ENCODE data around the gene CDKL1. TPM values are rescaled to one million over a fixed set of nuclear protein-coding genes. Genes with fewer than 3 reads are reported as not detected.
A peak's percentile ranks its signal among the peaks of the same experiment; 100 is the strongest.

Gene CDKL1
- total RNA-seq, 1 experiment from 2014 or later = 3.6 TPM

DNA sequence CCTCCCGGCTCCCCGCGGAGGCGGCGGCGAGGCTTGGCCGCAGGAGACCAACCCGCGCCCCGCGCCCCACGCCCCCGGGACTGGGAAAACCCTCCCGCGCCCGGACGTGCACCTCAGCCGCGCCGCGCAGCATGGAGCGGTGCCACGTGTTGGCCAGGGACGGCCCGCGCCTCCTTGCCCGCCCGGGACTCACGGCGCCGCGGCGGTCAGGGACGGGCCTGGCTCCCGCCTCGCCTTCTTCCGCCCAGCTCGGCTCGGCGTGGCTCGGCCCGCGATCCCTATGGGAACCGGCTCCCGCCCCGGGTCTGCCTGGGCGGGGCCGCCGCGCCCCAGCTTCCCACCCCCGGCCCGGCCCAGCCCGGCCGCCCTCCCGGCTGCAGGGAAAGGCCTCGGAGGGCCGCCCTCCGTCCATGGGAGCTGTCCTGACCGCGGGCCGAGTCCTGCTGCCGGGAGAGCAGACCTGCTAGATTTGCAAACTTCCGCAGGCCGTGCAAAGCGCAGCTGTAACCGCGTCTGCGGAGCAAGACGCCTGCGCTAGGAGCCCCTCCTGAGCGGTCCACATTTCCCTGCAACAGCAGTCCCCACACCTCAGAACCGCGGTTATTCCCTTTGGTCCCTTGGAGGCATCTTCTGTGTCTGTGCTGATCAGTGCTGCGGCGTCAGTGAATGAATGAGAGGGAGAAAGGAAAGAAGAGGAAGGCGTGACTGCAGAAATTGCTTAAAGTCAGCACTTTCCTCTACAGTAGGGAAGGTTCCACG lies at the start of gene CDKL1 (continued):
- TF ChIP-seq, protein P1, sequence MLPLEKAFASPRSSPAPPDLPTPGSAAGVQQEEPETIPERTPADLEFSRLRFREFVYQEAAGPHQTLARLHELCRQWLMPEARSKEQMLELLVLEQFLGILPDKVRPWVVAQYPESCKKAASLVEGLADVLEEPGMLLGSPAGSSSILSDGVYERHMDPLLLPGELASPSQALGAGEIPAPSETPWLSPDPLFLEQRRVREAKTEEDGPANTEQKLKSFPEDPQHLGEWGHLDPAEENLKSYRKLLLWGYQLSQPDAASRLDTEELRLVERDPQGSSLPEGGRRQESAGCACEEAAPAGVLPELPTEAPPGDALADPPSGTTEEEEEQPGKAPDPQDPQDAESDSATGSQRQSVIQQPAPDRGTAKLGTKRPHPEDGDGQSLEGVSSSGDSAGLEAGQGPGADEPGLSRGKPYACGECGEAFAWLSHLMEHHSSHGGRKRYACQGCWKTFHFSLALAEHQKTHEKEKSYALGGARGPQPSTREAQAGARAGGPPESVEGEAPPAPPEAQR (CRISPR knock-in tag; IDR thresholded peaks at IDR 0.05) = no peak
- TF ChIP-seq CREB1 (CRISPR knock-in tag; IDR thresholded peaks at IDR 0.05) (no peak), IRF2 (CRISPR knock-in tag; IDR thresholded peaks at IDR 0.05; ENCODE audit: borderline replicate concordance, low read depth) (no peak), ZNF532 (CRISPR knock-in tag; IDR thresholded peaks at IDR 0.05; ENCODE audit: borderline replicate concordance) (no peak), ESRRA (CRISPR knock-in tag; IDR thresholded peaks at IDR 0.05; ENCODE audit: borderline replicate concordance) (peak; percentile 77; the same call in 1 of the 2 replicates), TCF7 (CRISPR knock-in tag; IDR thresholded peaks at IDR 0.05; ENCODE audit: low read depth) (0 out of 2 replicates have a peak, but pooled peaks have one; percentile 65), NR2C2 (CRISPR knock-in tag; IDR thresholded peaks at IDR 0.05) (peak; percentile 63; the same call in 1 of the 2 replicates), HMGXB4 (CRISPR knock-in tag; IDR thresholded peaks at IDR 0.05) (peak; percentile 76; the same call in 1 of the 2 replicates), GTF2I (CRISPR knock-in tag; conservative IDR thresholded peaks at IDR 0.05) (no peak), CBFB (CRISPR knock-in tag; IDR thresholded peaks at IDR 0.05; ENCODE audit: low read depth) (no peak), PREB (CRISPR knock-in tag; IDR thresholded peaks at IDR 0.05; ENCODE audit: borderline replicate concordance) (no peak), KAT7 (CRISPR knock-in tag; IDR thresholded peaks at IDR 0.05; ENCODE audit: borderline replicate concordance) (peak; percentile 63; the same call in 1 of the 2 replicates), OVOL2 (CRISPR knock-in tag; IDR thresholded peaks at IDR 0.05; ENCODE audit: borderline replicate concordance) (no peak), RORB (CRISPR knock-in tag; IDR thresholded peaks at IDR 0.05) (no peak), NFE2L1 (CRISPR knock-in tag; IDR thresholded peaks at IDR 0.05) (peak; percentile 75; the same call in 1 of the 2 replicates), SP1 (CRISPR knock-in tag; conservative IDR thresholded peaks at IDR 0.05) (peak; percentile 41; the same call in 1 of the 2 replicates), TEAD1 (CRISPR knock-in tag; IDR thresholded peaks at IDR 0.05) (peak; percentile 78; the same call in 1 of the 2 replicates), NR3C1 (CRISPR knock-in tag; conservative IDR thresholded peaks at IDR 0.05; ENCODE audit: low read depth) (0 out of 2 replicates have a peak, but pooled peaks have one; percentile 44), TP53 (CRISPR knock-in tag; IDR thresholded peaks at IDR 0.05) (peak; percentile 40; the same call in 1 of the 2 replicates), MAX (CRISPR knock-in tag; IDR thresholded peaks at IDR 0.05) (peak; percentile 71)
- TF ChIP-seq, protein P2, sequence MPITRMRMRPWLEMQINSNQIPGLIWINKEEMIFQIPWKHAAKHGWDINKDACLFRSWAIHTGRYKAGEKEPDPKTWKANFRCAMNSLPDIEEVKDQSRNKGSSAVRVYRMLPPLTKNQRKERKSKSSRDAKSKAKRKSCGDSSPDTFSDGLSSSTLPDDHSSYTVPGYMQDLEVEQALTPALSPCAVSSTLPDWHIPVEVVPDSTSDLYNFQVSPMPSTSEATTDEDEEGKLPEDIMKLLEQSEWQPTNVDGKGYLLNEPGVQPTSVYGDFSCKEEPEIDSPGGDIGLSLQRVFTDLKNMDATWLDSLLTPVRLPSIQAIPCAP (CRISPR knock-in tag; IDR thresholded peaks at IDR 0.05) = no peak
- TF ChIP-seq, protein P3, sequence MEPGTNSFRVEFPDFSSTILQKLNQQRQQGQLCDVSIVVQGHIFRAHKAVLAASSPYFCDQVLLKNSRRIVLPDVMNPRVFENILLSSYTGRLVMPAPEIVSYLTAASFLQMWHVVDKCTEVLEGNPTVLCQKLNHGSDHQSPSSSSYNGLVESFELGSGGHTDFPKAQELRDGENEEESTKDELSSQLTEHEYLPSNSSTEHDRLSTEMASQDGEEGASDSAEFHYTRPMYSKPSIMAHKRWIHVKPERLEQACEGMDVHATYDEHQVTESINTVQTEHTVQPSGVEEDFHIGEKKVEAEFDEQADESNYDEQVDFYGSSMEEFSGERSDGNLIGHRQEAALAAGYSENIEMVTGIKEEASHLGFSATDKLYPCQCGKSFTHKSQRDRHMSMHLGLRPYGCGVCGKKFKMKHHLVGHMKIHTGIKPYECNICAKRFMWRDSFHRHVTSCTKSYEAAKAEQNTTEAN (CRISPR knock-in tag; IDR thresholded peaks at IDR 0.05) = peak; percentile 79; the same call in 1 of the 2 replicates
- TF ChIP-seq, protein P4, sequence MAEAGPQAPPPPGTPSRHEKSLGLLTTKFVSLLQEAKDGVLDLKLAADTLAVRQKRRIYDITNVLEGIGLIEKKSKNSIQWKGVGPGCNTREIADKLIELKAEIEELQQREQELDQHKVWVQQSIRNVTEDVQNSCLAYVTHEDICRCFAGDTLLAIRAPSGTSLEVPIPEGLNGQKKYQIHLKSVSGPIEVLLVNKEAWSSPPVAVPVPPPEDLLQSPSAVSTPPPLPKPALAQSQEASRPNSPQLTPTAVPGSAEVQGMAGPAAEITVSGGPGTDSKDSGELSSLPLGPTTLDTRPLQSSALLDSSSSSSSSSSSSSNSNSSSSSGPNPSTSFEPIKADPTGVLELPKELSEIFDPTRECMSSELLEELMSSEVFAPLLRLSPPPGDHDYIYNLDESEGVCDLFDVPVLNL (CRISPR knock-in tag; IDR thresholded peaks at IDR 0.05; ENCODE audit: borderline replicate concordance, low read depth) = peak; percentile 85

All from WTC11 (cell line).